Measurements from ENCODE around the gene PHF24. TPM values are rescaled to one million over a fixed set of nuclear protein-coding genes. Genes with fewer than 3 reads are reported as not detected.

PHF24 gene
- total RNA-seq, 1 experiment from 2014 or later: not detected

DNA sequence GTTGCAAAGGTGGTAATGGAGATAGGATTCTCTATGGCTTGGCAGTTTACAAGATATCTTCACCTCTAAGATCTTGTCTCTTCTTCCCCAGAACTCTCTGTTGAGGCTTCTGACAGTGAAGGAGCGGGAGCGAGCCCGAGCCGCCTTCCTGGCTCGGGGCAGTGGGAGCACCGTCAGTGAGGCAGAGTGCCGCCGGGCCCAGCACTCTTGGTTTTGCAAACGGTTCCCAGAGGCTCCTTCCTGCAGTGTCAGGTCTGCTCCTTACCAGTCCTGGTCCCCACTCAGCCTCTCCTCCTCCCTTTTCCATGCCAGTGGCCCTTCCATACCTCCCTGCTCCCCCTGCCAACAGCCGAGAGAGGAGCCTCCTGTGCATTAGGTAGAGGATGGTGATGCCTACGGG, 18.9 kb downstream of the PHF24 start:
- BruUV-seq (replicated peaks): no TSS peak
- intact Hi-C loops (cut with micrococcal nuclease; ENCODE audit: unreplicated experiment): no loop called here
- TF ChIP-seq, protein P1, sequence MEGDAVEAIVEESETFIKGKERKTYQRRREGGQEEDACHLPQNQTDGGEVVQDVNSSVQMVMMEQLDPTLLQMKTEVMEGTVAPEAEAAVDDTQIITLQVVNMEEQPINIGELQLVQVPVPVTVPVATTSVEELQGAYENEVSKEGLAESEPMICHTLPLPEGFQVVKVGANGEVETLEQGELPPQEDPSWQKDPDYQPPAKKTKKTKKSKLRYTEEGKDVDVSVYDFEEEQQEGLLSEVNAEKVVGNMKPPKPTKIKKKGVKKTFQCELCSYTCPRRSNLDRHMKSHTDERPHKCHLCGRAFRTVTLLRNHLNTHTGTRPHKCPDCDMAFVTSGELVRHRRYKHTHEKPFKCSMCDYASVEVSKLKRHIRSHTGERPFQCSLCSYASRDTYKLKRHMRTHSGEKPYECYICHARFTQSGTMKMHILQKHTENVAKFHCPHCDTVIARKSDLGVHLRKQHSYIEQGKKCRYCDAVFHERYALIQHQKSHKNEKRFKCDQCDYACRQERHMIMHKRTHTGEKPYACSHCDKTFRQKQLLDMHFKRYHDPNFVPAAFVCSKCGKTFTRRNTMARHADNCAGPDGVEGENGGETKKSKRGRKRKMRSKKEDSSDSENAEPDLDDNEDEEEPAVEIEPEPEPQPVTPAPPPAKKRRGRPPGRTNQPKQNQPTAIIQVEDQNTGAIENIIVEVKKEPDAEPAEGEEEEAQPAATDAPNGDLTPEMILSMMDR (IDR thresholded peaks at IDR 0.05; ENCODE audit: unreplicated experiment): no peak
- Mint-ChIP-seq H3K4me1 (ENCODE audit: low read depth, unreplicated experiment) (no peaks in the 10 kb centered on the region), H3K36me3 (ENCODE audit: insufficient read depth, unreplicated experiment) (no peaks in the 10 kb centered on the region), H3K4me3 (ENCODE audit: low read depth, unreplicated experiment) (no peak overlapping the region), H3K27me3 (ENCODE audit: unreplicated experiment) (peaks cover 88% of the 10 kb centered on the region), H3K27ac (ENCODE audit: unreplicated experiment) (no peak overlapping the region), H3K9me3 (ENCODE audit: low read depth, unreplicated experiment) (no peaks in the 10 kb centered on the region)
- no peak for DNase-seq
- CTCF ChIA-PET: no interaction called here

DNA sequence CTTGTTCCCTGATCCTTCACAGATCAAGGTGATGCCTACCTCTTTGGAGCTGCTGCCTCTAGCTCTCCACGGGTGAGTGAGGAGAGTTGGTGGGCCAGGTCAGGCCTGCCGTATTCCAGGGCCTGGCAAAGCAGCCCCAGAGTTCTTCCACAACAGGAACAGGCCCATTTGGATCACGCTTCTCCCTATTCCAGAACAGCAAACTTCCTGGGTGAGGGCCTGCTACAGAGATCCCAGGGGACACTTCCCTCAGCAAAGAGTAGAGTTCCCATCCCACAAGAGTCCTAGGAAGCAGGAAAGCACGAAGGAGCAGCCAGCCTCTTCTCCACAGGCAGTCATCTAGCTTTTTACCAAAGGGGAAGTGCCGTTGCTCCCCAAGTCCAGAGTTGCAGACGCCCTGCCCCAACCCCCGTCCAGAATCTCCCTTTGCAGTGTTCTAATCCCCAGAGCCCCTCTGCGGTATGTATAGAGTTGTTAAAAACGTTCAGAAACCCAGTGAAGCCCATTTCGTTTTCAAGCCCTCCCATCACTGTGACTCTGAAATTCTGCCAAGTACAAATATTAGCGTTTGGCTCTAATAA, 22.2 kb downstream of the PHF24 start:
- no TSS peak for BruUV-seq (replicated peaks)
- intact Hi-C loops (cut with micrococcal nuclease; ENCODE audit: unreplicated experiment): no loop called here
- Mint-ChIP-seq H3K36me3 (ENCODE audit: insufficient read depth, unreplicated experiment) (no peaks in the 10 kb centered on the region), H3K27ac (ENCODE audit: unreplicated experiment) (no peak overlapping the region), H3K4me3 (ENCODE audit: low read depth, unreplicated experiment) (no peak overlapping the region), H3K9me3 (ENCODE audit: low read depth, unreplicated experiment) (no peaks in the 10 kb centered on the region), H3K27me3 (ENCODE audit: unreplicated experiment) (peaks cover 94% of the 10 kb centered on the region), H3K4me1 (ENCODE audit: low read depth, unreplicated experiment) (no peaks in the 10 kb centered on the region)
- CTCF ChIA-PET: no interaction called here
- TF ChIP-seq, protein P1 (IDR thresholded peaks at IDR 0.05; ENCODE audit: unreplicated experiment): no peak
- DNase-seq: no peak

DNA sequence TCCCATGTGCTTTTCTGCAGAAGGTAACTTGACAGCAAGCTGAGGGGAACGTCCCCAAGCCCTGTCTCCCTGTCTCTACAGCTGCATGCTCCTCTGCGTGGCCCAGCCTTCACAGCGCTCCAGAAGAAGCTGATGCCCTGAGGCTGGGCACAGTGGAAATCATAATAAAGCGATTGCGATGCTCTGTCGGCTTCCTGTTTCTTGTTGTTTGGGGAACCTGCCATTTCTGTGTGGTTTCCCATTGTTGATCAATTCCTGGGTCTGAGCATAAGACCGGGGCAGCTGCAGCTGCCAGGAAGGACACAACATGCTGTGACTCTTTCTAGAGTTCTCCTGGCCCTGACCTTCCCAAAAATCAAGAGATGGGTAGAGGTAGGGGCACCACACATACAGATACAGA, 24.3 kb downstream of the PHF24 start:
- no peak overlapping the region for H3K4me3 Mint-ChIP-seq (ENCODE audit: low read depth, unreplicated experiment)
- H3K27ac Mint-ChIP-seq (ENCODE audit: unreplicated experiment): no peak overlapping the region
- no peaks in the 10 kb centered on the region for H3K9me3 Mint-ChIP-seq (ENCODE audit: low read depth, unreplicated experiment)
- no TSS peak for BruUV-seq (replicated peaks)
- no peaks in the 10 kb centered on the region for H3K36me3 Mint-ChIP-seq (ENCODE audit: insufficient read depth, unreplicated experiment)
- no peak for DNase-seq
- H3K27me3 Mint-ChIP-seq (ENCODE audit: unreplicated experiment): peaks cover 86% of the 10 kb centered on the region
- TF ChIP-seq, protein P1 (IDR thresholded peaks at IDR 0.05; ENCODE audit: unreplicated experiment): no peak
- CTCF ChIA-PET: no interaction called here
- H3K4me1 Mint-ChIP-seq (ENCODE audit: low read depth, unreplicated experiment): peaks cover 8% of the 10 kb centered on the region
- intact Hi-C loops (cut with micrococcal nuclease; ENCODE audit: unreplicated experiment): no loop called here

DNA sequence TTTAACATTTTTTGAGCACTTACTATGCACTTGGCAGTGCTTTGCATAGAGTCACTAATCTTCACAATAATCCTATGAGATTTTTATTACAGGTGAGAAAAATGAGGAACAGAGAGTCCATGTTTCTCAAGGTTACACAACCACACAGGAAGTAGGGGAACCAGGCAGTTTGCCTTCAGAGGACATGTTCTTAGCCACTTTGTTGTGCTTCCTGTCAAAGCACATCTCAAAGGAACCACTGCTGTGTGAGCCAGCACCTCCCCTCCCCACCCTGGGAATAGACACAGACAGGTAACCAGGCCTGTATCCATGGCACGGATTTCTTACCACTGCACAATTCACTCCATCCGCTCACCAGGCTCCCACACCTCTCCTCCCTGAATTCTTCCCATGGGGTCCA, 25.1 kb downstream of the PHF24 start:
- H3K9me3 Mint-ChIP-seq (ENCODE audit: low read depth, unreplicated experiment): no peaks in the 10 kb centered on the region
- no peak overlapping the region for H3K27ac Mint-ChIP-seq (ENCODE audit: unreplicated experiment)
- CTCF ChIA-PET: no interaction called here
- peaks cover 85% of the 10 kb centered on the region for H3K27me3 Mint-ChIP-seq (ENCODE audit: unreplicated experiment)
- TF ChIP-seq, protein P1 (IDR thresholded peaks at IDR 0.05; ENCODE audit: unreplicated experiment): no peak
- H3K36me3 Mint-ChIP-seq (ENCODE audit: insufficient read depth, unreplicated experiment): no peaks in the 10 kb centered on the region
- intact Hi-C loops (cut with micrococcal nuclease; ENCODE audit: unreplicated experiment): no loop called here
- no TSS peak for BruUV-seq (replicated peaks)
- no peak overlapping the region for H3K4me3 Mint-ChIP-seq (ENCODE audit: low read depth, unreplicated experiment)
- H3K4me1 Mint-ChIP-seq (ENCODE audit: low read depth, unreplicated experiment): peaks cover 12% of the 10 kb centered on the region
- DNase-seq: no peak
